ENCODE measurements around the gene DNAH10.

The DNAH10 gene

DNA sequence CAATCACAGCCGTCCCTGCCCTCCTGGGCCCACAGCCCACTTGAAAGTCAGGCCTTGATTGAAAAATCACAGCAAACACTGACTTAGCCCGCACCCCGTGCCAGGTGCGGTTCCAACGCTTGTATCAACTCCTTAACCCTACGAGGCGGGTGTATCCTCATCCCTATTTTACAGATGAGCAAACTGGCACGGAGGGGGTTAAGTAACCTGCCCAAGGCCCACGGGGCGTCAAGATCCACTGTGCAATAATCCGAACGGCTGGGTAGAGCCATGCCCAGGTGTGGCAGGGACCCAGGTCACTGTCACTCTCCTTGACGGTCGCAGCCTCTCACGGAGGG lies 583 bp downstream of the DNAH10 start:
- peak overlapping the region; percentile 40 for H3K4me3 ChIP-seq (ENCODE audit: low read depth, low read length)
- in situ Hi-C loops (cut with HindIII; ENCODE audit: low sequenced_read_pairs), result no loop called here
- TF ChIP-seq, protein P1, sequence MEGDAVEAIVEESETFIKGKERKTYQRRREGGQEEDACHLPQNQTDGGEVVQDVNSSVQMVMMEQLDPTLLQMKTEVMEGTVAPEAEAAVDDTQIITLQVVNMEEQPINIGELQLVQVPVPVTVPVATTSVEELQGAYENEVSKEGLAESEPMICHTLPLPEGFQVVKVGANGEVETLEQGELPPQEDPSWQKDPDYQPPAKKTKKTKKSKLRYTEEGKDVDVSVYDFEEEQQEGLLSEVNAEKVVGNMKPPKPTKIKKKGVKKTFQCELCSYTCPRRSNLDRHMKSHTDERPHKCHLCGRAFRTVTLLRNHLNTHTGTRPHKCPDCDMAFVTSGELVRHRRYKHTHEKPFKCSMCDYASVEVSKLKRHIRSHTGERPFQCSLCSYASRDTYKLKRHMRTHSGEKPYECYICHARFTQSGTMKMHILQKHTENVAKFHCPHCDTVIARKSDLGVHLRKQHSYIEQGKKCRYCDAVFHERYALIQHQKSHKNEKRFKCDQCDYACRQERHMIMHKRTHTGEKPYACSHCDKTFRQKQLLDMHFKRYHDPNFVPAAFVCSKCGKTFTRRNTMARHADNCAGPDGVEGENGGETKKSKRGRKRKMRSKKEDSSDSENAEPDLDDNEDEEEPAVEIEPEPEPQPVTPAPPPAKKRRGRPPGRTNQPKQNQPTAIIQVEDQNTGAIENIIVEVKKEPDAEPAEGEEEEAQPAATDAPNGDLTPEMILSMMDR (IDR thresholded peaks at IDR 0.05; ENCODE audit: low read depth, low read length, missing control alignments), result no peak
- DNase-seq (ENCODE audit: low read depth), result no peak

DNA sequence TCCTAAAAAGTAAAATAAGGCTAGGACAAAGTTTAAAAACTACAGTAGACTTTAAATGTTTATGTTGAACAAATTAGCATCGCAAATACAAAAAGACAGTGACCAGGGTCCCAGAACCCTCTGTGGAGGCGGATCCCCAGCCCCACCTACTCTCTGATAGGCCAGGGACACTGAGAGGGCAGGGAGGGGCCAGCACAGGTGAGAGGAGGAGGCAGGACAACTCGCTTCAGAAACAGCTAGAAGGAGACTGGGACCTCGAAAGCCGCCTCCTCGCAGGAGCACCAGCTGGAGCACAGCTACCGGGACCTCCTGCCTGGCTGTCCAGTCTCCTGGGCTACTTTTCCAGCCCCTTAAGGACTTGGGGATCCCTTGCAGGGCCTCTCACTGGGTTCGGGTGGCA lies 992 bp downstream of the DNAH10 start:
- in situ Hi-C loops (cut with HindIII; ENCODE audit: low sequenced_read_pairs), result no loop called here
- no peak overlapping the region for H3K4me3 ChIP-seq (ENCODE audit: low read depth, low read length)
- no peak for DNase-seq (ENCODE audit: low read depth)
- TF ChIP-seq, protein P1 (IDR thresholded peaks at IDR 0.05; ENCODE audit: low read depth, low read length, missing control alignments), result no peak

DNA sequence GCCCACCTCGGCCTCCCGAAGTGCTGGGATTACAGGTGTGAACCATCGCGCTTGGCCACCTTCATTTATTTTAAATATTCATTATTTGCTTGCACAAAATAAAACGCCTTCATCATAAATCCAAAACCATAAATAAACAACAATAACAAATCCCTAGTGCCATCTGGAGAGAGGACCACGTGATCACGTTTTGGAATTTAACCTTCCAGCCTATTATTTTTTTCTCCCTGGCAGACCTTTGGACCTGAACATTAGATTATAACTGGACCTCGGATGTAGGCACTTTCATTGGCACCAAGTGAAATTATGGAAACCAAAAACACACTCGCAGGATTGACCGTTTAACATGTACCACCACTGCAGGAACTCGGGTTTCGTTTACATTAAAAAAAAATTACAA lies 2.0 kb downstream of the DNAH10 start:
- TF ChIP-seq, protein P1 (IDR thresholded peaks at IDR 0.05; ENCODE audit: low read depth, low read length, missing control alignments), result no peak
- H3K4me3 ChIP-seq (ENCODE audit: low read depth, low read length), result no peak overlapping the region
- DNase-seq (ENCODE audit: low read depth), result no peak
- in situ Hi-C loops (cut with HindIII; ENCODE audit: low sequenced_read_pairs), result no loop called here

DNA sequence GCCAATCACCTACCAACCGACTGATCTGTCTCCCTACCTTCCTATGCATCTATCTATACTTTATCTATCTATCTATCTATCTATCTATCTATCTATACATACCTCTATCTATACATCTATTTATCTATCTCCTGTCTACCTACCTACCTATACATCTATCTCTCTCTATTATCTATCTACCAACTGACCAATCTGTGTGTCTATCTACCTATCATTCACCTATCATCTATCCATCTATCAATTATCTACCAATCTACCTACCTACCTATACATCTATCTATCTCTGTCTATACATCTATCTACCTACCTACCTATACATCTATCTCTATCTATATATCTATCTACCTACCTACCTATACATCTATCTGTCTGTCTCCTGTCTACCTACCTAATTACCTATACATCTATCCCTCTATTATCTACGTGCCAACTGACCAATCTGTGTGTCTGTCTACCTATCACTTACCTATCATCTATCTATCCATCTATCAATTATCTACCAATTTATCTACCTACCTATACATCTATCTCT lies 3.5 kb downstream of the DNAH10 start:
- H3K4me3 ChIP-seq (ENCODE audit: low read depth, low read length), result no peak overlapping the region
- in situ Hi-C loops (cut with HindIII; ENCODE audit: low sequenced_read_pairs), result no loop called here
- TF ChIP-seq, protein P1 (IDR thresholded peaks at IDR 0.05; ENCODE audit: low read depth, low read length, missing control alignments), result no peak
- no peak for DNase-seq (ENCODE audit: low read depth)

DNA sequence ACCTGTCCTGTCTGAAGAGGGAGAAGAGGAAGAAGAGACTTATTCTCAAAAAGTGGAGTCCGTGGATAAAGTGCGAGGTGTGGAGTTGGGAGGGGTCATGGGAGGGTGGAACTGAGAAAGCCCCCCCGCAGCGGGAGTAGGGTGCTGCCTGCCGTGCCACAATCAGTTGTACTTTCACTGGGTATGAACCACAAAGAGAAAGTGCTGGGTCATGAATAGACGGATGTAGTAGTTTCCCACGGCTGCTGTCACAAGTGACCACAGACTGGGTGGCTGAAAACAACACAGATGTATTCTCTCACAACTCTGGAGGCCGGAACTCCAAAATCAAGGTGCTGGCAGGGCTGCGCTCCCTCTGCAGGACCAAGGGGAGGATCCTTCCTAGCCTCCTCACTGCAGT lies 5.5 kb downstream of the DNAH10 start:
- TF ChIP-seq, protein P1 (IDR thresholded peaks at IDR 0.05; ENCODE audit: low read depth, low read length, missing control alignments), result no peak
- in situ Hi-C loops (cut with HindIII; ENCODE audit: low sequenced_read_pairs), result no loop called here
- DNase-seq (ENCODE audit: low read depth), result no peak
- no peak overlapping the region for H3K4me3 ChIP-seq (ENCODE audit: low read depth, low read length)

DNA sequence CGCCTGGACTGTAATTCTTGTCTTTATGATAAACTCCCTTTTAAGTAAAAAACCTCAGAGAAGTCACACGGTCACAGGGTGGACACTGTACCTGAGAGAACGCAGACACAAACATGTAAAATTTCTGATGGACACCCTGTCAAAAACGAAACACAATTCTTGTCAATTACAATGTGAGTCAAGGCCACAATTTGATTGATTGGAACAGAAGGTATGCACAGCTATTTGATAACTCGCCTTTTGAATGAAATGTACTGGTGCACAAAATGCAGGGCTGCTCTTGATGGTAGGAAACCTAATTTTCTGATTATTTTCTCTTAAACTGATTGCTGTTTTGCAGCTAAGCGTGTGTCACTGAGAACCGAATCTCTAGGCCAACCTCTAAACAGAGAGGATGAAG lies 9.2 kb downstream of the DNAH10 start:
- no peak for DNase-seq (ENCODE audit: low read depth)
- in situ Hi-C loops (cut with HindIII; ENCODE audit: low sequenced_read_pairs), result no loop called here
- H3K4me3 ChIP-seq (ENCODE audit: low read depth, low read length), result no peak overlapping the region
- TF ChIP-seq, protein P1 (IDR thresholded peaks at IDR 0.05; ENCODE audit: low read depth, low read length, missing control alignments), result no peak

DNA sequence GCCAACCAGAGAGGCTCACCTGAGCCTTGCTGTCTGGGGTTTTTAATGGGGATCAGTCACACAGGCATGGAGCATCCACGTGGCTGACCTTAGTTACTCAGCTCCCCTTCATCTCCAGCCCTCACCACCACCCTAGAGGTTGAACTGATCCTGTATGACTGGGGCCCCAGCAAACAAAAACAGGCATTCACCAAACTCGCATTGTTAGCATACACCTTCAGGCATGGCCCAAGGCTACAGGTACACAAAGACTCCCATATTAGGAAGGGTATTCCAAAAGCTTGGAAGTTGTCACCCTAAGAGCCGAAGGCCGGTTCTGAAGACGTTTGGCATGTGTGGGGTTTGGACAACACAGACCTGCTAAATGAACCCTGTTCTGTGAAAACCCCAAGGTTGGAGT lies 10.0 kb downstream of the DNAH10 start:
- TF ChIP-seq, protein P1 (IDR thresholded peaks at IDR 0.05; ENCODE audit: low read depth, low read length, missing control alignments), result no peak
- no peak for DNase-seq (ENCODE audit: low read depth)
- in situ Hi-C loops (cut with HindIII; ENCODE audit: low sequenced_read_pairs), result no loop called here
- H3K4me3 ChIP-seq (ENCODE audit: low read depth, low read length), result no peak overlapping the region
